ENCODE measurements around the gene AFAP1. TPM values are rescaled to one million over a fixed set of nuclear protein-coding genes. Genes with fewer than 3 reads are reported as not detected.

AFAP1 gene
- polyA plus RNA-seq, 3 donors, result not detected

DNA sequence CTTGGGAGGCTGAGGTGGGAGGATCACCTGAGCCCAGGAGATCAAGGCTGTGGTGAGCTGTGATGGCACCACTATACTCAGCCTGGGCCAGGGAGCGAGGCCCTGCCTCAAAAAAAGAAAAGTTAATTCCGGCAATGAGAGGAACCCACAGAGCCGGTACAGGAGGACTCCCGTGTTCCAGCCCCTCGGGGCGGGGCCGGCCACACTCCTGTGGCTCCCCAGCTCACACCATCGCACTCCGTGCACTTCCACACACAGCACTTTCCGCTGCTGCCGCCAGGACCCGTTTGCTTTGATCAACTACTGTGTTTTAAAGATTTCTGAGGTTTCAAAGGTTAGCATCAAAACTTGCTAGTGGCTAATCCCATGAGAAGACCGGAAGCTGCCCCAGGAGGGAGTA lies 171.7 kb downstream of the AFAP1 start:
- H3K4me3 ChIP-seq (replicated peaks in 1 of 3; ENCODE audit: low read depth in 2 of 3, low read length in 3 of 3), result no peak overlapping the region
- Mint-ChIP-seq H3K9me3 (peaks cover 0 to 8% (median 0%) of the 10 kb centered on the region in 7 donors), H3K4me1 (no peaks in the 10 kb centered on the region), H3K36me3 (peaks cover 0 to 32% of the 10 kb centered on the region in 2 donors), H3K4me3 (no peak overlapping the region), H3K27ac (no peak overlapping the region), H3K27me3 (ENCODE audit: low read depth in 3 of 3) (peaks cover 5 to 15% (median 12%) of the 10 kb centered on the region in 3 donors)
- H3K4me2 ChIP-seq (replicated peaks; ENCODE audit: extremely low read depth, low read length, poor library complexity, severe bottlenecking), result no peak overlapping the region
- no peaks in the 10 kb centered on the region for H3K27me3 ChIP-seq (ENCODE audit: control insufficient read depth in 2 of 2, insufficient read depth in 2 of 2, low read length in 2 of 2)
- H3K79me2 ChIP-seq (ENCODE audit: insufficient read depth, low read length), result no peaks in the 10 kb centered on the region
- intact Hi-C loops (cut with micrococcal nuclease), result no loop called here
- H3K36me3 ChIP-seq (replicated peaks in 1 of 2; ENCODE audit: control insufficient read depth in 1 of 2, insufficient read depth in 2 of 2, low read length in 2 of 2), result no peaks in the 10 kb centered on the region
- no peak overlapping the region for H3K9ac ChIP-seq (ENCODE audit: insufficient read depth, low read length, poor library complexity, severe bottlenecking)
- TF ChIP-seq, protein P1, sequence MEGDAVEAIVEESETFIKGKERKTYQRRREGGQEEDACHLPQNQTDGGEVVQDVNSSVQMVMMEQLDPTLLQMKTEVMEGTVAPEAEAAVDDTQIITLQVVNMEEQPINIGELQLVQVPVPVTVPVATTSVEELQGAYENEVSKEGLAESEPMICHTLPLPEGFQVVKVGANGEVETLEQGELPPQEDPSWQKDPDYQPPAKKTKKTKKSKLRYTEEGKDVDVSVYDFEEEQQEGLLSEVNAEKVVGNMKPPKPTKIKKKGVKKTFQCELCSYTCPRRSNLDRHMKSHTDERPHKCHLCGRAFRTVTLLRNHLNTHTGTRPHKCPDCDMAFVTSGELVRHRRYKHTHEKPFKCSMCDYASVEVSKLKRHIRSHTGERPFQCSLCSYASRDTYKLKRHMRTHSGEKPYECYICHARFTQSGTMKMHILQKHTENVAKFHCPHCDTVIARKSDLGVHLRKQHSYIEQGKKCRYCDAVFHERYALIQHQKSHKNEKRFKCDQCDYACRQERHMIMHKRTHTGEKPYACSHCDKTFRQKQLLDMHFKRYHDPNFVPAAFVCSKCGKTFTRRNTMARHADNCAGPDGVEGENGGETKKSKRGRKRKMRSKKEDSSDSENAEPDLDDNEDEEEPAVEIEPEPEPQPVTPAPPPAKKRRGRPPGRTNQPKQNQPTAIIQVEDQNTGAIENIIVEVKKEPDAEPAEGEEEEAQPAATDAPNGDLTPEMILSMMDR (IDR thresholded peaks at IDR 0.05), result no peak
- no peak overlapping the region for H2AFZ ChIP-seq (ENCODE audit: insufficient read depth, low read depth, low read length, poor library complexity, severe bottlenecking)
- H3K27ac ChIP-seq (ENCODE audit: low read depth in 1 of 2, low read length in 2 of 2), result no peak overlapping the region
- H3K9me3 ChIP-seq (replicated peaks in 1 of 2; ENCODE audit: control insufficient read depth in 1 of 2, insufficient read depth in 1 of 2, low read length in 2 of 2), result no peaks in the 10 kb centered on the region
- no peaks in the 10 kb centered on the region for H4K20me1 ChIP-seq (ENCODE audit: insufficient read depth, low read length)
- 90% methylated on average over 11 of the region's 13 CpGs for WGBS (ENCODE audit: insufficient coverage)
- DNase-seq, result no peak
- H3K4me1 ChIP-seq (ENCODE audit: control insufficient read depth in 1 of 2, insufficient read depth in 2 of 2, low read length in 2 of 2), result no peaks in the 10 kb centered on the region

- Histone ChIP-seq H3K36me3 (replicated peaks in 1 of 2; ENCODE audit: control insufficient read depth in 1 of 2, insufficient read depth in 2 of 2, low read length in 2 of 2) (no peaks in the 10 kb centered on the region), H3K4me3 (replicated peaks in 1 of 3; ENCODE audit: low read depth in 2 of 3, low read length in 3 of 3) (no peak overlapping the region), H3K9ac (ENCODE audit: insufficient read depth, low read length, poor library complexity, severe bottlenecking) (no peak overlapping the region), H3K4me2 (replicated peaks; ENCODE audit: extremely low read depth, low read length, poor library complexity, severe bottlenecking) (no peak overlapping the region), H3K27ac (ENCODE audit: low read depth in 1 of 2, low read length in 2 of 2) (no peak overlapping the region), H2AFZ (ENCODE audit: insufficient read depth, low read depth, low read length, poor library complexity, severe bottlenecking) (no peak overlapping the region), H3K79me2 (ENCODE audit: insufficient read depth, low read length) (no peaks in the 10 kb centered on the region), H4K20me1 (ENCODE audit: insufficient read depth, low read length) (no peaks in the 10 kb centered on the region), H3K27me3 (ENCODE audit: control insufficient read depth in 2 of 2, insufficient read depth in 2 of 2, low read length in 2 of 2) (no peaks in the 10 kb centered on the region), H3K9me3 (replicated peaks in 1 of 2; ENCODE audit: control insufficient read depth in 1 of 2, insufficient read depth in 1 of 2, low read length in 2 of 2) (no peaks in the 10 kb centered on the region), H3K4me1 (ENCODE audit: control insufficient read depth in 1 of 2, insufficient read depth in 2 of 2, low read length in 2 of 2) (no peaks in the 10 kb centered on the region)
- H3K4me1 Mint-ChIP-seq, result no peaks in the 10 kb centered on the region
- 97% methylated on average over 3 of the region's 9 CpGs for WGBS (ENCODE audit: insufficient coverage)
- H3K9me3 Mint-ChIP-seq, result peaks cover 0 to 8% (median 0%) of the 10 kb centered on the region in 7 donors
- no peak overlapping the region for H3K27ac Mint-ChIP-seq
- H3K27me3 Mint-ChIP-seq (ENCODE audit: low read depth in 3 of 3), result peaks cover 5 to 16% (median 12%) of the 10 kb centered on the region in 3 donors
- TF ChIP-seq, protein P1 (IDR thresholded peaks at IDR 0.05), result no peak
- no peak overlapping the region for H3K4me3 Mint-ChIP-seq
- H3K36me3 Mint-ChIP-seq, result peaks cover 0 to 29% of the 10 kb centered on the region in 2 donors
- intact Hi-C loops (cut with micrococcal nuclease), result no loop called here
- no peak for DNase-seq
Observed at GRCh38 chr4:7767526-7767925, 172.1 kb downstream of the AFAP1 start.
